GM21786 (cell line): ENCODE data around the gene WWC2.
A peak's percentile ranks its signal among the peaks of the same experiment; 100 is the strongest.
"Not testable (repeated sequence)": the region's sequence is repeated elsewhere in the genome, so short reads cannot be mapped to it uniquely, and the experiment has no call there.

Source experiments
- ATAC-seq: cut with Tn5 transposase; IDR thresholded peaks from one replicate; pipeline ENCODE4 v1.9.1; 2021; ENCODE audit not compliant: unreplicated experiment

The WWC2 gene

GRCh38 chr4:183289688-183290087 is 190.6 kb downstream of the WWC2 start:
- no peak for ATAC-seq

DNA sequence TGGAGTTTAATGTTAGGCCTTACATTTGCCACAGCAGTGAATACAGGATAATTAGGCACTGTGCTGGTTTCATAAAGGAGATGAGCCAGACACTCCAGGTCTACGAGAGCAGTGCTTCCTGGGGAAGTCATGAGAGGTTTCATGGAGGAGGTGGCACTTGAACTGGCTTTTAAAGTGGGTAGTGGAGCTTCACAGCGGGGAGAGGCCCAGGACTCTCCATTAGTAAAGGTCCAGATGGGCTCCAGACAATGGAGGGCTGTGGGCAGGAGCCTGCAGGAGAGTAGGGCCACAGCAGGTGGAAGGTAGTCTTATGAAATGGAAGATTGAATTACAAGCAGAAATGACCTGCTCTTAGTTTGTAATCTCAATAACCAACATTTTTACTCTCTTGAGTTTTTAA is 192.0 kb downstream of the WWC2 start:
- ATAC-seq: no peak

- ATAC-seq: no peak
These were observed 196.7 kb downstream of the WWC2 start for GRCh38 chr4:183295711-183296110.

DNA sequence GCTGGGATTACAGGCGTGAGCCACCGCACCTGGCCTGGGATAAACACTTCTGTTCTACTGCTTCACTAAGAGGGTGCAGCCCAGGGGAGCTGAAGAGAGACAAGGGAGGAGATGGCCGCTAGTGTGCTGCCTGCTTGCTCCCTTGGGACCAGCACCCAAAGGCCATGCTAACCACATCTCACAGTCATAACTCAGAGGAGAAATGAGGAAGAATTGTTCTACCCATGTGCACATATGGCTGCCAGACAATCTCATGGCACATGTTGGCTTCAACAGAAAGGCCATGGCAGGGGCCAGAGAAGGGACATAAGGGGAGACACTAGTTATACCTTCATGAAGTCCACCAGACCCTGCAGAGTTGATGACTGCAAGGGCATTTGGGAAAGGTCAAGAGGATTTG is 198.6 kb downstream of the WWC2 start:
- ATAC-seq: peak; percentile 85

DNA sequence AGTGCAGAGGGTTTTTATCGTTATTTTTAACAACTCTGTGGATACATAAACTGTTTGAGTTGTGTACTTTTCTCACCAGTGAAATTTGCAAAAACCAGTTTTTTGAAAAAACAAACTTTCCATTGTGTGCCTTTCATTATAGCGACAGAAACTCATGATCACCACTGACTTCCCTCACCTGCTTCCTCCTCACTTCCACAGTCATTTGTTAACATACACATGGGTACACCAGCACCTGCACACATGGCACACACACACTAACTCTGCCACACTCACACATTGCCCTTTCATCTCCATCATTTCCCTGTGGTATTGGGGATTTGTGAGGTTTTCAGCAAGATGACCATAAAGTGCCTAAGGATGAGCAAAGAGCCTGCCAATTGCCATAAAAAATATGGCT is 200.4 kb downstream of the WWC2 start:
- no peak for ATAC-seq

DNA sequence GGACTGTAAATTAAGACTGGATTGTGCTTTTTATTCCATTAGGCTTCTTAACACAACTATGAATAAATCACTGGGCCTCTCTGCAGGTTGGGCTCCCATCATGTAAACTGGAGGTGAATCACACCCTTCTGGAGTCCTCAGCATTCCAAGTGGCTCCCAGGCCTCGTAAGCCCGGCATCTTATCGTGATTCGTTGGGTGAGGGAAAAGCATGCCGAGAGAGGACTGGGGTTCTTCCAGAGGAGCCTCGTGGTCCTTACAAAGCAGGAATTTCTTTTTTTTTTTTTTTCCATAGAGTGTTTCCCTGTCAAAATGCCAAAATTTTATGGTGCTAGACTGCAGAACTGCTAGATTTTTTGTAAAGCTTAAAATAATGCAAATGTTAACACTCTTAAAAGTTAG is 201.0 kb downstream of the WWC2 start:
- ATAC-seq: no peak

DNA sequence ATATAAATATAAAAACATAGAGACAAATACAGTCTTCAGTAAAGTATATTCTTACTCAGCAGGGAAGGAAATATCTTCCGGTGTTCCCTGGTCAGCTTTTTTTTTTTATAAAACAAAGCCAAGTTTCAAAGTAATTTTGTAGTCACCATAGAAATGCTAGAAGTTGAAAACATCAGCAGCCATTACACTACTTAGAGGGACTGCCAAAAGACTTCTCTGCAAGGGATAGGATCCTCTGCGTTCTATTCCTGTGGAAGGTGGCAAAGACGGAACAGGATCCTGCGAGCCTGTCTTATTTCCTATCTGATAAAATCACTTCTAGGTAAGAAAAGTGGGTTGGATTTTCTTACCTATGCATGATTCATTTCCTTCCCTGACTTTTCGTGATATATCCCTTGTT is 201.6 kb downstream of the WWC2 start:
- no peak for ATAC-seq

GRCh38 chr4:183303301-183303700 is 204.2 kb downstream of the WWC2 start:
- ATAC-seq: no peak

- peak; percentile 64 for ATAC-seq
These were observed 205.0 kb downstream of the WWC2 start for GRCh38 chr4:183304067-183304466.

DNA sequence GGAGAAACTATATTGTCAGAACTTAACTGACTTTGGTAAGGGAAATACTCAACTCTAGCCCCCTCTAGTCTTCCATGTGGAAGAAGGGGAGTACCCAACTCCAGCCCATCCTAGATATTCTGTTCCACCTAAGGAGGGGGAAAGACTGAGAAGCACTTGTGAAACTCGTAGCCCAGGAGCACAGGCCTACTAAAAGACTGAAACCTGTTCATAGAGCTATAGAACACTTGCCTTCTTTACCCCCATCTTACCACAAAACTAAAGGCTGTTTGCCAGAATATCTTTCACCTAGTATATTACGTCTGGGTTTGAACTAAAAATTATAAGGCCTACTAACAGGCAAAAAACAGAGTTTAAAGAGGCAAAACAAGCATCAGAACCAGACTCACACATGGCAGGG is 205.5 kb downstream of the WWC2 start:
- peak; percentile 37 for ATAC-seq

GRCh38 chr4:183306811-183307210 is 207.8 kb downstream of the WWC2 start:
- ATAC-seq: no peak

GRCh38 chr4:183312841-183313240 is 213.8 kb downstream of the WWC2 start:
- no peak for ATAC-seq

DNA sequence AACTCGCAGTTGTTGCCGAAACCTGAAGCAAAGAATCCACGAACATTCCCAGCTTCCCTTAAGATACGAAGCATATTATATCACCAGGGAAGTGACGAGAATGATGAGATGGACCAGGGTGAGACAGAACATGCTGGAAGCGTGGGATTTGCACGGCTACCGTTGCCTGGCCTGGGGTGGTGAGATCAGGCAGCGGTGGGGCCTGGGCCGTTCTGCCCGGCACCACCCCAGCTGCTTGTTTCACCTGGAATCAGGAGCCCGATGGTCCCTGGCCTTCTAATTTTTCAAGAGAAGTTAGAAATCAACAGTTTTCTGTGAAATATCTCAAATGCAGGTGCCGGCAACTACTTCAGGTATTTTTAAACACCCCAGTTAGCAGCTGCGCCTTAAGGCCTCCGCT is 215.3 kb downstream of the WWC2 start:
- ATAC-seq: no peak

DNA sequence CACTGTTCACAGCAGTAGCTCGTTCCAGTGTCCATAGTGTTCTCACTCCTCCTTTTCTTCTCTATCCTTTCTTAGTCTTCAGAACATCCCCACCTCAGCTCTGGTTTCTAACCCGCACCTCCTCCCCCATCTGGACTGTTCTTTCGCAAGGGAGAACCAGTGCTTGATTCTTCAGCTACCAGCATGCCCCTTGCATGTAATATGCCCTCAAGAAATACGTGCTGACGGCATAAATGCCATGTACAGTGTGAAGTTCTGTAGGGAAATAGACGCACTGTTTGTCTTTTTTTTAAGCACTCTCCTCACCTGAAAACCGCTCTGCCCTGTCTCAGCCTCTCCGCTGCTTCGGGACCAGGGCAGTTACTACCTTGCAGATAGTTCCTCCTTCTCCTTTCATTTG is 215.7 kb downstream of the WWC2 start:
- ATAC-seq: no peak

- no peak for ATAC-seq
These were observed 219.6 kb downstream of the WWC2 start for GRCh38 chr4:183318656-183319055.

DNA sequence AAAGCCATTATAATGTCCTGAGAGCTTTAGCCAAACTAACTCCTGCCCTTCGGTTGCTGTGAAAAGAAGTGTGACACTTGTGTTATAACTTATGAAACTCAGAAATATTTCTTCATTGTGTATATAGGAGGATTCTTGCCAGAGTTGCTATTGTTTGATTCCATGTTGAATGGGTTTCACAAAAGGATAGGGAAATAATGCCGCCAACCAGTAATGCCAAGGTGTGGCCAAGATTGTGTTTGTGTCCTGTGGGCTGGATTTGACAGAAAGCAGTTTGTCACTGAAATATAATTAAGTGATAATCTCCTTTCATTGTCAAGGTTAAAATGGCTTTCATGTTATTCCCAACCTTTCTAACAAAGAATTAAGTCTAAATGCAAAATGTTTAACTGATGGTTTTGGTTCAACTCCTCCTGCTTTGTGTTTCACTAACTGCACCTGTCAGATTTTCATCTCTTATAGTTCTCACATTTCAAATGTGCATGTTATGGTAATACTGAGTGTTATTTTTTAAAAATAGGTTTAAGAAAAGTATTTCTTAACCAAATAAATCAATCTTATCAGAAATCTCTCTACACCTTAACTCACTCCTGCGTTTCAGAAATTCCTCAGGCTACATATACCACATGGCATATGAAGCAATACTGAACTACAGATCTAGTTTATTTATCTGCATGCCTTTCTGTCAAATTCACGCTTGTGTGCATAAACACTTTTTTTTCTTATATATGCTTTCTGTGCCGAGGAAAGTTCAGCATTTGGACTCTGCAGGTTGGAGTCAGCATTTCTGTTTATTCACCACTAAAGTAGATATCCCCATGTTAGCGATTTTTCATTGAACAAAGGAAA is 221.4 kb downstream of the WWC2 start, which contains the start of gene CLDN22:
TSS of gene CLDN22 (minus strand) at position 66 of the 849 bp plus-strand sequence. CDS start at position 8, 58 bp downstream.
- no peak for ATAC-seq

DNA sequence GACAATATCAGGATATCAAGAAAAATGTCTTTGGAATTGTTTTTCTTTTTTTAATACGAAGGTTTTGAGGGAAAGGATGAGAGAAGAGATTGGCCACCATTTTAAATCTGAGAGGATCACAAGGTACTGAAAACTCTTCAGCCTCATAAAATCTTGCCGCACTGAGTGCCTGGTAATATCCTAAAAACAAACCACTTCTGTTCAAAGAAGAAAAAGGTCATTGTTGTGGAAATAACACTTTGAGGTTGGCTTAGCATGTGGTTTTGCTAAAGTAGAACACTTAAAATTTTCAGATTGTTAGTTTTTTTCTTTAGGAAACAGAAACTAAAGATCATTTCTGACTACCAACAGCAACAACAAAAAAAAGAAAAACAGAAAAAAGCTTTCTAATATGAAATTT is 222.0 kb downstream of the WWC2 start:
- peak; percentile 84 for ATAC-seq

DNA sequence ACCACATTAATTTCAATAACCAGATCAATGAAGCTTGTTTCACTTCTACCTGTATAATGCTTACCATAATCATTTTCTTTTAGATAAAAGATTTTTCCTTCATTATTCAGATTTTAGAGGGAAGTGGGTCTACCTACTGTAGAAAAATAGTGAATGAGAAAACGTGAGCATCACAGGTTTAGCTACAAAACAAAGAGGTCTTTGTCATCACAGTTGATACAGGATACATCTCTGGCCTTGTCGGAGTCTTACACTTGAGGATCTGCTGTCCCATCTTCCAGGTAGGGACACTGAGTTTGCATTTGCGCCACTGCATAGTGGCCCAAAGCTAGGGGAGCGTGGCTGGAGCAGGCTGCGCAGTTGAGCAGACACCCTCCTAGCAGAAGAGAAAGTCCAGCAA is 222.5 kb downstream of the WWC2 start:
- peak; percentile 2 for ATAC-seq

- no peak for ATAC-seq
These were observed 223.3 kb downstream of the WWC2 start, which contains the start of gene CLDN24 for GRCh38 chr4:183322326-183322725. Gene CLDN24, minus strand, starts transcription at chr4:183322426. Its CDS starts 0 bp downstream, at chr4:183322426.

DNA sequence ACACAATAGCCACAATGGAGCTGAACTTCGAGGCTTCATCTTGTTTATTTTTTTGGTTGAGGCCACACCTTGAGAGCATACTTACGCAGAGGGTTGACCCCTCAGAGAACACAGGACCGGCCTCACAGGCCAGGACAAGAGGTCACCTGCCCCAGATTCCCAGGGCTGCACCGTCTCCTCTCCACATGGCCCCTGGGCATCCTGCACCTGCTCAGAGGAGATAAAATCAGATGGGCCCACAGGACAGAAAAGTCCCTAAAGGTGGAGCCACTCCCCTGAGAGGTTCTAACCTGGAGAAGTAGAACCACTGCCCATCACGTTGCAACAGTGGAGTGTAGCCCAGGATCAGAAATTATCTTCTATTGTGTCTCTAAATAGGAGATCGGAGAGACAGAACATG is 224.2 kb downstream of the WWC2 start:
- no peak for ATAC-seq

DNA sequence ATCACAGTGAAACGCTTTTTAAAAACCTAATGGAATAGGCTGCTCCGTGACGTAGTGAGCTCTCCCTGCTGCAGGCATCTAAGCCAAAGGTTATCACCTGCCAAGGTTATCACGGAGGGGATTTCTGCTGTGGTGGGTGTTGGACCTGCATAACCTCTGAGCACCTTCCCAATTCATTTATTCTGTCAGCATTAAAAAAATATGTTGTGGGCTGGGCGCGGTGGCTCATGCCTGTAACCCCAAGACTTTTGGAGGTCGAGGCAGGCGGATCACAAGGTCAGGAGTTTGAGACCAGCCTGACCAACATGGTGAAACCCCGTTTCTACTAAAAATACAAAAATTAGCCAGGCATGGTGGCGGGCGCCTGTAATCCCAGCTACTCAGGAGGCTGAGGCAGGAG is 225.0 kb downstream of the WWC2 start:
- not testable (repeated sequence) for ATAC-seq

GRCh38 chr4:183324619-183325018 is 225.6 kb downstream of the WWC2 start:
- no peak for ATAC-seq

- not testable (repeated sequence) for ATAC-seq
These were observed 227.3 kb downstream of the WWC2 start for GRCh38 chr4:183326387-183326786.
